Choroid plexus epithelial cell (primary cell): ENCODE measurements around the gene ZDHHC19.
"Not testable (repeated sequence)": the region's sequence is repeated elsewhere in the genome, so short reads cannot be mapped to it uniquely, and the experiment has no call there.

Source experiments
- DNase-seq: peaks from one replicate; pipeline ENCODE4 v3.0.0-alpha.2; 2010; ENCODE audit warnings: low read depth
- H3K4me3 ChIP-seq: 2 replicates; pipeline ENCODE4 v1.5.1; 2011; ENCODE audit warnings: low read depth, mild to moderate bottlenecking, control low read depth, low read length, moderate library complexity
- TF ChIP-seq, protein P1 (sequence below): conservative IDR thresholded peaks from 2 replicates; pipeline ENCODE4 v1.5.1; 2011; ENCODE audit warnings: low read depth, mild to moderate bottlenecking, control low read depth, inconsistent platforms, low read length, moderate library complexity

Gene ZDHHC19

DNA sequence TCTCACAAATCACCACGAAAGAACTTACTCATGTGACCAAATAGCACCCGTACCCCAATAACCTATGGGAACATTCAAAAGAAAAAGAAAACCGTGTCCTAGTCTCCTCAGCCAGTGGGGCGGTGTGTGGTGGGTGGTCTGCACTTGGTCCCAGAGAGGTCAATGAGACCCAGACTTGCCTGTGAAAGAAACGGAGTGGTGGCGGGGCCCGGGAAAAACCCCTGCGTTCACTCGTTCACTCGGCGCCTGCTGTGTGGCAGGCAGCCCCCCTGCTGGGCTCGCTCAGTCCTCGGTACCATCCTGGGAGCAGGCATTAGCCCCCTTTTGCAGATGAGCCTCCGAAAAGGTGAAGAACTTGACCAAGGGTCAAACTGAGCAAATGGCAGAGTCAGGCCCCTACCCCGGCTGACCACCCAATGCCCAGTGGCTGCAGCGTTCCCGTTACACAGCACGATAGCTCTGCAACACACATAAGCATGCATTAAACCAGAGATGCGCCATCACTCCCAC, 36.0 kb downstream of the ZDHHC19 start:
- DNase-seq: no peak
- H3K4me3 ChIP-seq: no peak overlapping the region
- TF ChIP-seq, protein P1, sequence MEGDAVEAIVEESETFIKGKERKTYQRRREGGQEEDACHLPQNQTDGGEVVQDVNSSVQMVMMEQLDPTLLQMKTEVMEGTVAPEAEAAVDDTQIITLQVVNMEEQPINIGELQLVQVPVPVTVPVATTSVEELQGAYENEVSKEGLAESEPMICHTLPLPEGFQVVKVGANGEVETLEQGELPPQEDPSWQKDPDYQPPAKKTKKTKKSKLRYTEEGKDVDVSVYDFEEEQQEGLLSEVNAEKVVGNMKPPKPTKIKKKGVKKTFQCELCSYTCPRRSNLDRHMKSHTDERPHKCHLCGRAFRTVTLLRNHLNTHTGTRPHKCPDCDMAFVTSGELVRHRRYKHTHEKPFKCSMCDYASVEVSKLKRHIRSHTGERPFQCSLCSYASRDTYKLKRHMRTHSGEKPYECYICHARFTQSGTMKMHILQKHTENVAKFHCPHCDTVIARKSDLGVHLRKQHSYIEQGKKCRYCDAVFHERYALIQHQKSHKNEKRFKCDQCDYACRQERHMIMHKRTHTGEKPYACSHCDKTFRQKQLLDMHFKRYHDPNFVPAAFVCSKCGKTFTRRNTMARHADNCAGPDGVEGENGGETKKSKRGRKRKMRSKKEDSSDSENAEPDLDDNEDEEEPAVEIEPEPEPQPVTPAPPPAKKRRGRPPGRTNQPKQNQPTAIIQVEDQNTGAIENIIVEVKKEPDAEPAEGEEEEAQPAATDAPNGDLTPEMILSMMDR: no peak

DNA sequence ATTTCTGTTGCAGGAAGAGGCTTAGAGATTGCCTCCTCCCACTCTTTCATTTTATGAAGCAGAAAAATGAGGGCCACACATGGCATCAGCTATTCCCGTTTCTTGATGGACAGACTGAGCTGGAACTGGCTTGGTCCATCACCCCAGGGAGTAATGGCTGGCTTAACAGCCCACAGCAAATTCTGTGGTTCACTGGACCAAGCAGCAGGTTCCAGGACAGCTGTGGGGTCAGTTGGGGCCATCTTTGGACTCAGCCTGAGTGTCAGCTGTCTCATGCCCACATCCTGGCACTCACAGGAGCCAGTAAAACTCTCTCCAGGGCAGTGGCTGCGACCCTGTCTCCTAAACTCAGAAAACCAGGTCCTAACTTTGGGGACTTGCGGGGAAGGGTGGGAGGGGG, 36.5 kb downstream of the ZDHHC19 start:
- DNase-seq: no peak
- TF ChIP-seq, protein P1: no peak

DNA sequence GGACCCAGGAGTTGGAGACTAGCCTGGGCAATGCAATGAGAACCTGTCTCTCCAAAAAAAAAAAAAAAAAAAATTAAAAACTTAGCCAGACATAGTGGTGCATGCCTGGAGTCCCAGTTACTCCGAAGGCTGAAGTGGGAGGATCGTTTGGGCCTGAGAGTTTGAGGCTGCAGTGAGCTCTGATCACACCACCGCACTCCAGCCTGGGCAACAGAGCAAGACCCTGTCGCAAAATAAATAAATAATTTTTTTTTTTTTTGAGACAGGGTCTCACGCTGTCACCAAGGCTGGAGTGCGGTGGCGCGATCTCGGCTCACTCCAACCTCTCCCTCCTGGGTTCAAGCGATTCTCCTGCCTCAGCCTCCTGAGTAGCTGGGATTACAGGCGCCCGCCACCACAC, 40.9 kb downstream of the ZDHHC19 start:
- not testable (repeated sequence) for DNase-seq, H3K4me3 ChIP-seq

More for the DNA sequence above, 36.5 kb downstream of the ZDHHC19 start:
- no peak overlapping the region for H3K4me3 ChIP-seq

DNA sequence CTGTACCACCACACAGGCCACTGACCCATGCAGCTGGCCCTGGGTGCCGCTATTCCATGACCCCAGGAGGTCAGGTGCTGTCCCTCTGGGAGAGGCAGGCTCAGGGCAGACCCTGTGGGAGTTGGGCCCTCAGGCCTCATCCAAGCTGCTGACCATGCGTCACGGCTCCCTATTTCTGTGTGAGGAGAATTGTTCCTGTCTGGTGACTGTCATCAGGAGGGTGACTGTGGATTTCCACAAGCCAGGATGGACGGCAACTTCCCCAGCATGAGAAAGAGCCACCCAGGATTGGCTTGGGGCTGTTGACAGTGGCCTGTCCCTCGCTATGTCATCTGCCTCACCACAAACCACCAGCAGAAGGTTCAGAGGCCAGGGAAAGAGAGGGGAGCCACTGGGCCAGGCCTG, 41.4 kb downstream of the ZDHHC19 start:
- TF ChIP-seq, protein P1: no peak
- no peak overlapping the region for H3K4me3 ChIP-seq
- DNase-seq: no peak

DNA sequence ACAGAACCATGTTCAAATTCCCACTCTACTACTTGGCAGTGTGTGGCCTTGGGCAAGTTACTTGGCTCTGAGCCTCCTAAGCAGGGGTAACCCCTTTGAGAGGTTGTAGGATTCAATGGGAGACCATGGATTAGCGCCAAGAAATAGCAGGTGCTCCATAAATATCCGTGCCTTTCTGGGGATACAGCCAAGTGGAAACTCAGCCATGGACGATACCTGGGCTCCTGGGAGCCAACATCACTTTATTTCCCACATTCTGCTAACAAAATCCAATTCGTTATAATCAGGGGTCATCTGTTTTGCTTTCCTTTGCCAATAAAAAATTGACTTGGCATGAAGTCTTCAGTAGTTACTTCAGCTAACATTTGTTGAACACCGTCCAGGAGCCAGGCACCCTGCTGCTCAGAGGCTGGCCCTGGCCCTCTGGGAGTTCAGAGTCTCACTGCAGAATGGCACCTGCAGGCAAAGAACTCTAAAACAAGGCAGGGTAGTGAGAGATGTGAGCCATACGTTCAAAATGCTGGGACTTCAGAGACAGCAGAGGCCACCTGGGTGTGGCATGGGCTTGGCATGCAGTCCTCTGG, 42.3 kb downstream of the ZDHHC19 start:
- DNase-seq: peak; percentile 28
- TF ChIP-seq, protein P1: no peak
- no peak overlapping the region for H3K4me3 ChIP-seq

DNA sequence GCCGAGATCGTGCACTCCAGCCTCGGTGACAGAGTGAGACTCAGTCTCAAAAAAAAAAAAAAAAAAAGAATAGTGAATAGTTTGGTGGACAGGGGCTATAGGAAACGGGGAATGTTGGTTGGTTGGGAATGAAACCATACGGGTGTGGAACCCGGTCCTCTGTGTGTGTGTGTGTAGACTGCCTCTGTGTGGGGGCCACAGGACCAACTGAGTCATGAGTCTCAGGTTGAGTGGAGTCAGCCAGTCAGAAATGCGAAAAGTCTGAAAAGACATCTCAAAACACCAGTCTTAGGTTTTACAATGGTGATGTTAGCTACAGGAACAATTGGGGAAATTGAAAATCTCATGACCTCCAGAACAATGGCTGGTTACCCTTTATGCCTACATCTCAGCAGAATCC, 44.5 kb downstream of the ZDHHC19 start:
- no peak for DNase-seq
- TF ChIP-seq, protein P1: no peak
- no peak overlapping the region for H3K4me3 ChIP-seq

DNA sequence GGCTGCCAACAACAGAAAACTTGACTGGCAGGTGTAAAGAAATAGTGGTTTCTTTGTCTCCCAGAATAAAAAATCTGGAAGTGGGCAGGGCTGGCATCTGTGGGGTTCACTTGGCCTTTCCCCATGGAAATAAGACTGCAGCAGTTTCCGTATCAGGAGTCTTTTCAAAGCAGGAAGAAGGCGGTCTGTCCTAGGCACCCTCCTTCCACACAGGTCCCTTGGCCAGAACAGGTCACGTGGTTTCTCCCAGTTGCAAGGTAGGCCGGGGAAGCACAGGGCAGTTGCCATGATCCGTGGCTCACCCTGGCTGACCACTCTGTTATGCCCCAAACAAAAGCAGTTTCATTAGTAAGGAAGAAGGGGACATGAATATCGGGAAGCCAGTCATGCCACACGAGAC, 45.4 kb downstream of the ZDHHC19 start:
- H3K4me3 ChIP-seq: no peak overlapping the region
- TF ChIP-seq, protein P1: no peak
- DNase-seq: no peak

DNA sequence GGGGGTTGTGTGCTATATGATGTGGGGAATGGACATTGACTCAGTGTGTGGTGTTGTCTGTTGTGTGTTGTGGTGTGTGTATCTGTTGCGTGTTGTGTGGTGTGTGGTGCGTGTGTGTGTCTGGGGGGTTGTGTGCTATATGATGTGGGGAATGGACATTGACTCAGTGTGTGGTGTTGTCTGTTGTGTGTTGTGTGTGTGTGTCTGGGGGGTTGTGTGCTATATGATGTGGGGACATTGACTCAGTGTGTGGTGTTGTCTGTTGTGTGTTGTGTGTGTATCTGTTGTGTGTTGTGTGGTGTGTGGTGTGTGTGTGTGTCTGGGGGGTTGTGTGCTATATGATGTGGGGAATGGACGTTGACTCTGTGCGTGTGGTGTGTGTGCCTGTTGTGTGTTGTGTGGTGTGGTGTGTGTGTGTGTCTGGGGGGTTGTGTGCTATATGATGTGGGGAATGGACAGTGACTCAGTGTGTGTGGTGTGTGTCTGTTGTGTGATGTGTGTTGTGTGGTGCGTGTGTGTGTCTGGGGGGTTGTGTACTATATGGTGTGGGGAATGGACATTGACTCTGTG, 46.1 kb downstream of the ZDHHC19 start:
- not testable (repeated sequence) for H3K4me3 ChIP-seq, DNase-seq
